Measurements from ENCODE around the gene PRRT1B.

DNA sequence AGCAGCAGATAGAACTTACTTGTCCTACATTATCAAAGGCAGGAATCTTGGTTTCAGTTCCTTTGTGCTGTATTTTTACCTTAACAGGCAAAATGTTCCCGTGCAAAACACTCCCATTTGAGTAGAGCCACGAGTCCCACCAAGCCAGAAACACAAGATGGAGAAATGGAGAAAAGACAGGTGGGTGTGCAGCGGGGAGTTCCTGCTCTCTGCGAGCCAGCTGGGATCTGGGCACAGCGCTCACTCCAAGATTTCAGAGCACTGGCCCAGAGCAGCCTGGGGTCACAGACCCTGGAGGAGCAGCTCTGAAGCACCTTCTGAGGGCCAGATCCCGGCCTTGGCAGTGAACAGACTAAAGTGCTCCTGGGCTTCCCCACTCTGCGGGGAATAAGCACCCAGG, 17.1 kb upstream of the PRRT1B start:
- TF ChIP-seq ESRRG (CRISPR knock-in tag; IDR thresholded peaks at IDR 0.05): no peak
- TF ChIP-seq, protein P1, sequence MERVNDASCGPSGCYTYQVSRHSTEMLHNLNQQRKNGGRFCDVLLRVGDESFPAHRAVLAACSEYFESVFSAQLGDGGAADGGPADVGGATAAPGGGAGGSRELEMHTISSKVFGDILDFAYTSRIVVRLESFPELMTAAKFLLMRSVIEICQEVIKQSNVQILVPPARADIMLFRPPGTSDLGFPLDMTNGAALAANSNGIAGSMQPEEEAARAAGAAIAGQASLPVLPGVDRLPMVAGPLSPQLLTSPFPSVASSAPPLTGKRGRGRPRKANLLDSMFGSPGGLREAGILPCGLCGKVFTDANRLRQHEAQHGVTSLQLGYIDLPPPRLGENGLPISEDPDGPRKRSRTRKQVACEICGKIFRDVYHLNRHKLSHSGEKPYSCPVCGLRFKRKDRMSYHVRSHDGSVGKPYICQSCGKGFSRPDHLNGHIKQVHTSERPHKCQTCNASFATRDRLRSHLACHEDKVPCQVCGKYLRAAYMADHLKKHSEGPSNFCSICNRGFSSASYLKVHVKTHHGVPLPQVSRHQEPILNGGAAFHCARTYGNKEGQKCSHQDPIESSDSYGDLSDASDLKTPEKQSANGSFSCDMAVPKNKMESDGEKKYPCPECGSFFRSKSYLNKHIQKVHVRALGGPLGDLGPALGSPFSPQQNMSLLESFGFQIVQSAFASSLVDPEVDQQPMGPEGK (CRISPR knock-in tag; IDR thresholded peaks at IDR 0.05; ENCODE audit: borderline replicate concordance): no peak
- TF ChIP-seq, protein P2, sequence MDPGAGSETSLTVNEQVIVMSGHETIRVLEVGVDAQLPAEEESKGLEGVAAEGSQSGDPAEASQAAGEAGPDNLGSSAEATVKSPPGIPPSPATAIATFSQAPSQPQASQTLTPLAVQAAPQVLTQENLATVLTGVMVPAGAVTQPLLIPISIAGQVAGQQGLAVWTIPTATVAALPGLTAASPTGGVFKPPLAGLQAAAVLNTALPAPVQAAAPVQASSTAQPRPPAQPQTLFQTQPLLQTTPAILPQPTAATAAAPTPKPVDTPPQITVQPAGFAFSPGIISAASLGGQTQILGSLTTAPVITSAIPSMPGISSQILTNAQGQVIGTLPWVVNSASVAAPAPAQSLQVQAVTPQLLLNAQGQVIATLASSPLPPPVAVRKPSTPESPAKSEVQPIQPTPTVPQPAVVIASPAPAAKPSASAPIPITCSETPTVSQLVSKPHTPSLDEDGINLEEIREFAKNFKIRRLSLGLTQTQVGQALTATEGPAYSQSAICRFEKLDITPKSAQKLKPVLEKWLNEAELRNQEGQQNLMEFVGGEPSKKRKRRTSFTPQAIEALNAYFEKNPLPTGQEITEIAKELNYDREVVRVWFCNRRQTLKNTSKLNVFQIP (CRISPR knock-in tag; IDR thresholded peaks at IDR 0.05; ENCODE audit: borderline replicate concordance, low read depth): no peak
- TF ChIP-seq ZFP3 (CRISPR knock-in tag; IDR thresholded peaks at IDR 0.05): no peak
- no peak for TF ChIP-seq ZC3H10 (CRISPR knock-in tag; IDR thresholded peaks at IDR 0.05)
